CD4-positive, alpha-beta T cell treated with Interferon gamma for 1 hour (primary cell): ENCODE data around the gene DPY30.
"Not testable (repeated sequence)": the region's sequence is repeated elsewhere in the genome, so short reads cannot be mapped to it uniquely, and the experiment has no call there.

Source experiments
- DNase-seq: peaks from one replicate; pipeline ENCODE4 v3.0.0-alpha.2; 2020

The DPY30 gene

DNA sequence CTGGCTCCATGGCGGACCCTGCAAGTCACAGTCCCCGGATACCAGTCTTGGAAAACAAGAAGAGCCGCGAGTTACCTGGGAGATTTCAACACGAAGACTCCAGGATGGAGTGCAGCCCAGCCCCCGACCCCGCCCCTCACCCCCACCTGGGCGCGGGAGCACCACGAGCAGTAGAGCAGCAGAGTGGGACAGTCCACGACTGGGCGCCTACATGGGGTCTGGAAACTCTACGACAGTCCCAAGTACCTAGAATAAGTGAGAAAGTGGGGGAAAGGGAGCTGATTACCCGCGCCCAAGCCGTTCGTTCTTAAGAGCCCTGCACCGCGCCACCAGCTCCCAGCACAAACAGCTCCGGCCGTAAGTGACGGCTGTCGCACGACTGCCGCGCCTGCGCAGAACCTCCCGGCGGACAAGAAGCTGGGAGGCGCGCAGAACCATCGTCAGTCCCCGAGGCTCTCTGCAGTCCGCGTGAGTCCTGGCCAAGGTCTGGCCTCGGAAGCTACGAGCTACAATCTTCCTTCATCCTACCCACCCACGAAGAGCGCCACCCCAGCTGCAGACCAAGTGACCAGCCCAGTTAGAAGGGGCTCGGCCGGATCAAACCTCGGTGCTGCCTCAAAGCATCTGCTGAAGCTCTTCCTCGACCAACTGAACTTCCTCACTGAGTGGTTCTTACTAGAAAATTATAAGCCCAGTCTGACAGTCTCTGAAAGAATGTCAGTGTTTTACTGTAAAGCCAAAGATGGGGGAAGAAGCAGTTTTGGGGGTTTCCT lies at the start of gene DPY30:
DPY30 (minus strand) TSS at position 359 of the 773 bp plus-strand sequence; CDS start at position 10, 349 bp downstream.
- DNase-seq = peak; percentile 90

DNA sequence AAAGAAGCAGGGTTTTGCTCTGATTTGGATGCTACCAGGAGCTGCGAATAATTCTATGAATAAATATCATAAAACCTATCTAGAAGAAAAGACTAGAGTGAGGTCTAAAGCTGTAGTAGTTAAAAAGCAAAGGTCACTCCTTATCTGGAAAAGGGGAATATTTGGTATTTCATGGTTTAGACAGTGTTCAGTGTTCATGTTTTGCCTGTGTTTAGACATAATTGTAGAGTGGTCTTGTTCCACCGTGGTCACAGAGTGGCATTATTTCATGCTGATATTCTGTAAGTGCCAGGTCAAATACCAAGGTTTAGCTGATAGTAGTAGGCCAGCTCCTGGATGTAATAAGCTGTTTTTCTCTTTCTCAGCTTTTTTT lies 34.5 kb upstream of the DPY30 start:
- DNase-seq = no peak

DNA sequence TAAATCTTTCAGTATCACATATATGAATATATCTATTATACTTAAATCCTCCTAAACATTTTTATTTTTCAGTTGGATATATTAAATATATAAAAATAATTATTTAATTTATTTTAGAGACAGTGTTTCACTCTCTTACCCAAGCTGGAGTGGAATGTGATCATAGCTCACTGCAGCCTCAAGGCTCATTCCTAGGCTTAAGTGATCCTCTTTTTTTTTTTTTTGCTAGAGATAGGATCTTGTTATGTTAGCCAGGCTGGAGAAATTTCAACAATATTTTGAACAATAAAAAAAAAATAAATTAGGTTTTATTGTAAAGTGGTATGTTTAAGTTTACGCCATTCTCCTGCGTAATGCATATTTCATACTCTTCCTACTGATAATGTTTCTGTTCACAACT lies 27.9 kb upstream of the DPY30 start:
- no peak for DNase-seq

DNA sequence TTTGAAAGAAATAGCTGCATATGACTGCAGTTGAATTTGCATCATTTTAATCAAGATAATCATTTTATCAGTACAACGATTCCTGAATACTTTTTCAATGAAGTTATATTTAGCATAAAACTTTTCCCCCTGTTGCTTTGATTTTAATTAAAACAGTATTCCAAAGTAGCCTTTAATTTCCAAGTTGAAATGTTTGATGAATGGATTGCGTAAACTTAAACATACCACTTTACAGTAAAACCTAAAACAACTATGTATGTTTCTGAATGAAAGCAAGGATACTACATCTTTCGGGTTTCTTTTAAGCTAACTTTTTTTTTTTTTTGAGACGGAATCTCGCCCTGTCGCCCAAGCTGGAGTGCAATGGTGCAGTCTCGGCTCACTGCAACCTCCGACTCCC lies 25.1 kb upstream of the DPY30 start:
- no peak for DNase-seq

DNA sequence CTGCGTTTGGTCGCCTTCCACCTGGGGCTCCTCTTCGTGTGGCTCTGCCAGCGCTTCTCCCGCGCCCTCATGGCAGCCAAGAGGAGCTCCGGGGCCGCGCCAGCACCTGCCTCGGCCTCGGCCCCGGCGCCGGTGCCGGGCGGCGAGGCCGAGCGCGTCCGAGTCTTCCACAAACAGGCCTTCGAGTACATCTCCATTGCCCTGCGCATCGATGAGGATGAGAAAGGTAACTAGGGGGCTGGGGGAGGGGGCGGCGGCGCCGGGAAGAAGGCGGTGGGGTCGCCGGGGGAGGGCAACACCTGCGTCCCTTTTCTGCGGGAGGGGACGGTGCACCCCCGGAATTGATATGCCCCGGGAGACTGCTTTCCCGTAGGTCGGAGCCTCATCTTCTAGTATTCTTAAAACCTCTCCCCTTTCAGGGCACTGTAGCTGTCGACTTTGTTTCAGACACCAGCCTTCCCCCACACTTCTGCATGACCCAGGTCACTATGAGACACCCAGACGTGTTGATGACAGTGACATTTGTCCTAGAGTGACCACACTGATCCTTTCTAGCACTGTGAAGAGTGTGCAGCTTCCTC lies 24.5 kb upstream of the DPY30 start:
- DNase-seq = no peak

DNA sequence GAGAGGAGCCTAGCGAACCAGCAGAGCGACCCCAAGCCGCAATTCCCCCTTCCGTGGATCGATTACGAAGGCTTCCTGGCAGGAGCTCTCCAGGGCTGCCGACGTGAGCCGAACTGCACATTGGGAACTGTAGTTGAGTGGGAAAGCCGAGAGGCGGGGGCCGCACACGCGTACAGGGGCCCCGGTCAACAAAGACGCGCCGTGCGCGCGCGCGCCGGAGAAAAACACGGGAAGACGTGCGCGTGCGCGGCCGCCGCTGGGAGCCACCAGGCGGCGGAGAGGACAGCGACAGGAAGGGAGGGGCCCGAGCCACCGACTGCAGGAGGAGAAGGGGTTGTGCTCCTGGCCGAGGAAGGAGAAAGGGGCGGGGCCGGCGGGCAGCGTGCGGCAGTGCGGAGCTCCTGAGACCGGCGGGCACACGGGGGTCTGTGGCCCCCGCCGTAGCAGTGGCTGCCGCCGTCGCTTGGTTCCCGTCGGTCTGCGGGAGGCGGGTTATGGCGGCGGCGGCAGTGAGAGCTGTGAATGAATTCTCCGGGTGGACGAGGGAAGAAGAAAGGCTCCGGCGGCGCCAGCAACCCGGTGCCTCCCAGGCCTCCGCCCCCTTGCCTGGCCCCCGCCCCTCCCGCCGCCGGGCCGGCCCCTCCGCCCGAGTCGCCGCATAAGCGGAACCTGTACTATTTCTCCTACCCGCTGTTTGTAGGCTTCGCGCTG lies 23.9 kb upstream of the DPY30 start, which contains the start of gene SPAST:
SPAST (plus strand) TSS at position 247 of the 711 bp plus-strand sequence; CDS start at position 523, 276 bp downstream.
- DNase-seq = peak; percentile 96

DNA sequence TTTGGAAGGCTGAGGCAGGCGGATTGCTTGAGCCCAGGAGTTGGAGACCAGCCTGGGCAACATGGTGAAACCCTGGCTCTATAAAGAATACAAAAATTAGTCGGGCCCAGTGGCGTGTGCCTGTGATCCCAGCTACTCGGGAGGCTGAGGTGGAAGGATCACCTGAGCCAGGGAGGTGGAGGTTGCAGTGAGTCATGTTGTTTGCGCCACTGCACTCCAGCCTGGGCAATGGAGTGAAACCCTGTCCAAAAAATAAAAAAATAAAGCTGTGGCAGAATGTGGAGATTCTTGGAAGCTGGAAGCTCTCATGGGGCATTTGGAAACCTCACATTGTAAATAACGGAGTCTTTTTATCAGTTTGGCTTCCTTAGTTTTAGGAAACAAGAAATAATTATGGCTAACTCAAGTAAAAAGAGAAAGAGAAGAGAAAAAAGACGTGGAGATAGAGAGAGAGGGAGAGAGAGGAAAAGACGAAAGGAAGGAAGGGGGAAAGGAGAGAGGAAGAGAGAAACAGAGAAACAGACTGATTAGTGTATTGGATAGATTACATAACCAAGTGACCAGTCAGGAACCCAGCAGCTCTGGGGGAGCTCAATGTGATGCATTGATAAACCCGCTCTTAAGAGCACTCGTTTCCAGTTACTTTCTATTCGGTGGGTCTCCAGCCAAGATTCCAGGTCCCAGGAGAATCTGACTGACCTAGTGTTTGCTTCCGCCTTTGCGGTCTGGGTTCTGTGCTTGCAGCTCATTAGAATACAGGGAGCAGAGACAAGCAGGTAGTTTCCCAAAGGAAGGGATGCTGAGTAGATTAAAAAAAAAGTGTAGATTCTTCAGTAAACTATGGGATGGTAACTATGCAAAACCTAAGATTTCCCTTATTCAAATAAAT lies 22.6 kb upstream of the DPY30 start:
- no peak for DNase-seq

DNA sequence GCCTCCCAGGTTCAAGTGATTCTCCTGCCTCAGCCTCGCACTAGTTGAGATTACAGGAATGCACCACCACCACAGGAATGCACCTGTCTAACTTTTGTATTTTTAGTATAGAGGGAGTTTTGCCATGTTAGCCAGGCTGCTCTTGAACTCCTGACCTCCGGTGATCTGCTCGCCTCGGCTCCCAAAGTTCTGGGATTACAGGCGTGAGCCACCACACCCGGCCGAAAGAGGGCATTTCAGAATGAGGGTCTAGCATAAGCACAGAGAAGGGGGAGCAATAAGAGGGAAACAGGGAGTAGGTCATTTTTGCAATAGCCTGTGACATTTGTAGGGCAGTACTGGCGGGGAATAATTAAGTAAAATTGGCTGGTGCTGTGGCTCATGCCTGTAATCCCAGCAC lies 21.8 kb upstream of the DPY30 start:
- no peak for DNase-seq

DNA sequence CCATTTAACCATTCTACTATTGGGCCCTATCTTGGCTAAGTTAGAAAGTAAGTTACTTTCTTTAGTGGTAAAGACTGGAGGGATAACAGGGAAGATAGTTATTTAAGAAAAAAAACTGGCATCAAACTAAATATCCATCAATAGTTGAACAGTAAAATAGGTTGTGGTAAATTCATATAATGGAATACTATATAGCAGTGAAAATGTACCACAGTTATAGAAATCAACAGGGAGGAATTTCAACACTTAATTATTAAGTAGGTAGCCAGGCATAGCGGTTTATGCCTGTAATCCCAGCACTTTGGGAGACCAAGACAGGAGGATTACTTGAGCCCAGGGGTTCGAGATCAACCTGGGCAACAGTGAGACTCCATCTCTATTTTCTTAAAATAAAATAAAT lies 20.7 kb upstream of the DPY30 start:
- no peak for DNase-seq

DNA sequence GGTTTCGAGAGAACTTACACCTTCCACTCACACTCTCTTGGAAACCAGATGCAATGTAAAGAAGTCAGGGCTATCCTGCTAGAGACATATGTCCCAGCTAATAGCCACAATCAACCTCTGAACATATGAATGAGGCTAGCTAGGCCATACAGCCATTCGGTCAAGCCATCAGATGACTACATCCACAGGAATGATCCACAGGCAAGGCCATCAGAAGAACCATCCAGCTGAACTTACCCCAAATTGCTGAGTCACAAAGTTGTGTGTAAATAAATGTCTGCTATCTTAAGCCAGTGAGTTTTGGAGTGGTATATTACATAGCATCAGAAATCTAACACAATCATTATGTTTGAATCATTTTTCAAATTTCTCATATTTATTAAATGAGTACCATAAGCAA lies 18.5 kb upstream of the DPY30 start:
- DNase-seq = no peak

DNA sequence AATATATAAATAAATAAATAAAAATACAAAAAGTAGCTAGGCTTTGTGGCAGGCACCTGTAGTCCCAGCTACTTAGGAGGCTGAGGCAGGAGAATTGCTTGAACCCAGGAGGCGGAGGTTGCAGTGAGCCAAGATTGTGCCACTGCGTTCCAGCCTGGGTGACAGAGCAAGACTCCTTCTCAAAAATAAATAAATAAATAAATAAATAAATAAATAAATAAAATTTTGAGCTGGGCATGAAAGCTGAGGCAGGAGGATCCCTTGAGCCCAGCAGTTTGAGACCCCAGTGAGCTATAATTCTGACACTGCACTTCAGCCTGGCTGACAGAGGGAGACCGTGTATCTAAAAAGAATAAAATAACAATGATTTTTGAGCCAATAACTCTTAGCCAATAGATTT lies 15.0 kb upstream of the DPY30 start:
- DNase-seq = not testable (repeated sequence)

DNA sequence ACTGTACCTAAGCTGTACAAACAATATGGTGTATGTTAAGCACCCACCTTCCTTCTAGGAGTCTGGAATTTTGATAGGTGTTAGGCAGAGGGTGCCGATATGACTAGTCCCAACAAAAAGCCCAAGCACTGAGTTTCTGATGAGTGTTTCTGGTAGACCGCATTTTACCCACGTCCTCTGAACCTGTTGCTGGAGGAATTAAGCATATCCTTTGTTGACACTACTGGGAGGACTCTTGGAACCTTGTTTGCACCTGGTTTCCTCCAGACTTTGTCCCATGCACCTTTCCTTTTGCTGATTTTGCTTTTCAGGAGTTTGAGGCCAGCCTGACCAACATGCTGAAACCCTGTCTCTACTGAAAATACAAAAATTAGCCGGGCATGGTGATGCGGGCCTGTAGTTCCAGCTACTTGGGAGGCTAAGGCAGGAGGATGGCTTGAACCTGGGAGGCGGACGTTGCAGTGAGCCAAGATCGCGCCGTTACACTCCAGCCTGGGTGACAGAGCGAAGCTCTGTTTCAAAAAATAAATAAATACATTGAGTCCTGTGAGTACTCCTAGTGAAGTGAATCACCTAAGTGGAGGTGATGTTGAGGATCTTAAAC lies 12.3 kb upstream of the DPY30 start:
- DNase-seq = no peak

DNA sequence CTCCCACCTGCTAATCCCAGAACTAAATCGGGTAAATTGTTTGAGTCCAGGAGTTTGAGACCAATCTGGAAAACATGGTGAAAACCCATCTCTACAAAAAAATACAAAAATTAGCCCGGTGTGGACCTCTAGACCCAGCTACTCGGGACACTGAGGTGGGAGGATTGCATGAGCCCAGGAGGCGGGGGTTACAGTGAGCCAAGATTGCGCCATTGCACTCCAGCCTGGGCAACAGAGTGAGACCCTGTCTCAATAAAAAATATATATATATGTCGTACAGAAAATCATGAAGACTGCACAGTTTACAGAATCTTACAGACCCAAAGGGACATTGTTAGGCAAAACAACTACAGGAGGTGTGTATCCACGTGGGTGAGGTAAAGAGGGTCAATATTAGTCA lies 4.0 kb upstream of the DPY30 start:
- DNase-seq = no peak

DNA sequence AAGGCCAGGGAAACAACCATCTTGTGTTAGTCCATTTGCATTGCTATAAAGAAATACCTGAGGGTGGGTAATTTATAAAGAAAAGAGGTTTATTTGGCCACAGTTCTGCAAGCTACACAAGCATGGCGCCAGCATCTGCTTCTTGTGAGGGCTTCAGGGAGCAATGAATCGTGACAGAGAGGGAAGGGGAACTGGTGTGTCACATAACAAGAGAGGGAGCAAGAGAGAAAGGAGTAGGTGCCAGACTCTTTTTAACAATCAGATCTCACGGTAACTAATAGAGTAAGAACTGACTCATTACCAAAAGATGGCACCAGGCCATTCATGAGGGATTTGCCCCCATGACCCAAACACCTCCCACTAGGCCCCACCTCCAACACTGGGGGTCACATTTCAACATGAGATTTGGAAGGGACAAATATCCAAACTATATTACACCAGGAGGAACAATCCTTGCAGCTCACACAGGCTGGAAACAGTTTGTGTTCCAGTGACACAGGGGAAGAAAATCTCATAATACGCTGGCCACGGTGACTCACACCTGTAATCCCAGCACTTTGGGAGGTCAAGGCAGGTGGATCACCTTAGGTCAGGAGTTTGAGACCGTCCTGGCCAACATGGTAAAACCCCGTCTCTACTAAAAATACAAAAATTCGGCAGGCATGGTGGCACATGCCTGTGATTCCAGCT lies 5.3 kb downstream of the DPY30 start:
- not testable (repeated sequence) for DNase-seq

DNA sequence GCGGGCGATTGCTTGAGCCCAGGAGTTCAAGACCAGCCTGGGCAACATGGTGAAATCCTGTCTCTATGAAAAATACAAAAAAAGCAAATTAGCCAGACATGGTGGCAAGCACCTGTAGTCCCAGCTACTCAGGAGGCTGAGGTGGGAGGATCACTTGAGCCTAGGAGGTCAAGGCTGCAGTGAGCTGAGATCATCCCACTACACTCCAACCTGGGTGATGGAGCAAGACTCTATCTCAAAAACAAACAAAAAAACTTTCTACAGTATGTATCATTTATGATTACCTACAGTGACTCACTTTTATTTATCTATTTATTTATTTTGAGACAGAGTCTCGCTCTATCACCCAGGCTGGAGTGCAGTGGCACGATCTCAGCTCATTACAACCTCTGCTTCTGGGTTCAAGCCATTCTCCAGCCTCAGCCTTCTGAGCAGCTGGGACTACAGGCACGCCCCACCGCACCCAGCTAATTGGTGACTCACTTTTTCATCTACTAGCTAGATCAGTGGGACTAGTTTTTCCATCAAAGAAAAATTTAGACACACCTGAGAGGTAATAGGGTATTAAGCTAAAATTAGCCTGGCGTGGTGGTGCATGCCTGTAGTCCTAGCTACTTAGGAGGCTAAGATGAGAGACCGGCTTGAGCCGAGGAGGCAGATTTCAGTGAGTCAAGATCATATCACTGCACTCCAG lies 20.7 kb downstream of the DPY30 start:
- not testable (repeated sequence) for DNase-seq

DNA sequence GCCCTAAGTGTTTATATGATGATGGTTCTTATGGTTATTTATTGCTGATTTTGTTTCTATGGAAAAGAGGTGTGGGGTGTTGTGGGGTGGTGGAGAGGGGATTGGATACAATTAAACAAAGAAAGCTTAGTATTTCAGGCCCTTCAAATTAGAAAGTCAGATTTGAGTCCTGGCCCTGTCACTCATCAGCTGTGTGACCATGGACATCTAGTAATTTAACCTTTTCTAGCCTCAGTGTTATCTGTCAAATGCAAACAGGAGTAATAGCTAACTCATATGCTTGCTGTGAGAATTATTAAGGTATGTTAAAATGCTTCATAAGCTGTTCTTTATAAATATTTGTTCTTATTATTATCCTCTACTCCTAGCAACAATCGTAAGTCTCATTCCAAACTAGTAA lies 26.7 kb downstream of the DPY30 start:
- DNase-seq = no peak

DNA sequence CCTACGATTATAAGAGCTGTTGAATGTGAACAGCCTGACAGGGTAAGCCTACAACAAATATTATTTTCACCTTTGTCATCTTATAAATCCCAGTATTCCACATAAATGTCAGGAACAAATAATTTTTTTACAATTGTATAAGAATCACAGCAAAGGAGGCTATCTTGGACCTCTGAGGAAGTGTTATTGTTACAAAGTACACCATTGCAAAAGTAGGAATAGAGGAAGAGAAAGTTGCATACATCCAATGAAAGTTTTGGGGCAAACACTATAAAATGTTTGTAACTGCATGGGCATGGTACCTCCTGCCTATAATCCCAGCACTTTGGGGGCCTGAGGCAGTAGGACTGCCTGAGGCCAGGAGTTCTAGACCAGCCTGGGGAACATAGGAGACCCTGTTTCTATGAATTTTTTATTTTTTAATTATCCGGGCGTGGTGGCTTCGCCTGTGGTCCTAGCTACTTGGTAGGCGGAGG lies 28.1 kb downstream of the DPY30 start:
- no peak for DNase-seq

DNA sequence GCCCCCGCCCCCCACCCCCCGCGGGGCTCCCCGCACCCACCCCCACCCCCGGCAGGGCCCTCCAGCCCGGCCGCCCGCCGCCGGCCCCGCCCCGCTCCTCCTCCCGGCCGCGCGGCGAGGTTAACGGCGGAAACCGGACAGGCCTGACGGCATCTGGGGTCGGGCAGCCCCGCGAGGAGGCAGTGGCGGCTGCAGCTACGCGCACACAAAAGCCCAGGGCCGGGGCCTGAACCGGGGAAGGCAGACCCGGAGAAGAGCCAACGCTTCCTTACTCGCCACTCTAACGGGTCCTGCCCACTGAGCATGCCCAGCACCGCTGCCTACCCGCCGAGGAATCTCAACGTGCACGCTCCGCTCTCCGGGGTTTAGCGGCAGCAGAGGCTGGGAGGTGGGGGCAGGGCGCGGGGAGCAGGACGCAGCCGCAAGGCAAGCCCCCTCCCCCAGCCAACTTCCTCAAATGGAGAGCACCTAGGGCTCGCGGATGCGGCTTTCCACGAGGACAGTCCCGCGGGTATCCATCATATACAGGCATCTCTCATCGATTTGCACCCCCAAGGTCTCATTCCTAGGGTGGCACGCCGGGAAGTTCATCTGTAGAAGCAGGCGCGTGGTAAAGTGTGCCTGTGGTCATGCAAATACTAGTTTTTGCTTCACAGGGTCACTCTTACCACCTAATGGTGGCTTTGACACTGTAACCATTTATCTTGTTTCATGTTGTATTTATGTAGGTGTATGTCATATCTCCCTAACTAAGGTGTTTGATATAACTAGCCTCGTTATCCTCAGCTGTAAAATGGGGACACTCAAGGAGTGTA lies 28.7 kb downstream of the DPY30 start, which contains the start of gene MEMO1:
MEMO1 (minus strand) TSS at position 339 of the 815 bp plus-strand sequence. CDS start 761 bp downstream, outside the sequence.
- DNase-seq = peak; percentile 93

DNA sequence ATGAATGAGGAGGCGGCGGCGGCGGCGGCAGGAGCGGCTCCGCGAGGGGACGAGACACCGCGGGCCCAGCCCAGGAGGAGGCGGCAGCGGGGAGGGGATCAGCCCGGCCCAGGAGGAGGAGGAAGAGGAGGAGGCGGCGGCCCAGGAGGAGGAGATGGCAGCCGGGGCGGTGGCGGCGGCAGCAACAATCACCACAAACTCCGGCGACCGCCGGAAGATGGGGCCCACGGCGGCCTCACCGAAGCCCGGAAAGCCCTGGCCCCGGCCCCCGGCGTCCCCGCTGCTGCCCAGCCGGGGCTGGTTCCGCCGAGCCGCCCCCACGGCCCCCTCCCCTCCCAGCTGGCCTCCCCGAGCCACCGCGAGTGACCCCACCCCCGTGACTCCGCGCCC lies 29.3 kb downstream of the DPY30 start:
- DNase-seq = peak; percentile 76
